ENCODE measurements around the gene BNC2.

BNC2 gene

GRCh38 chr9:16640649-16641048 is 229.8 kb downstream of the BNC2 start:
- no peak for DNase-seq (ENCODE audit: low read depth in 3 of 3, low spot score in 1 of 3)

- no peak for DNase-seq (ENCODE audit: low read depth in 3 of 3, low spot score in 1 of 3)
These were observed 230.8 kb downstream of the BNC2 start for GRCh38 chr9:16639644-16640043.

GRCh38 chr9:16637911-16638310 is 232.6 kb downstream of the BNC2 start:
- no peak for DNase-seq (ENCODE audit: low read depth in 3 of 3, low spot score in 1 of 3)

GRCh38 chr9:16637218-16637617 is 233.3 kb downstream of the BNC2 start:
- DNase-seq (ENCODE audit: low read depth in 3 of 3, low spot score in 1 of 3) = no peak

- no peak for DNase-seq (ENCODE audit: low read depth in 3 of 3, low spot score in 1 of 3)
These were observed 236.7 kb downstream of the BNC2 start for GRCh38 chr9:16633794-16634193.

- no peak for DNase-seq (ENCODE audit: low read depth in 3 of 3, low spot score in 1 of 3)
These were observed 242.1 kb downstream of the BNC2 start for GRCh38 chr9:16628413-16628812.

- DNase-seq (ENCODE audit: low read depth in 3 of 3, low spot score in 1 of 3) = no peak
These were observed 242.5 kb downstream of the BNC2 start for GRCh38 chr9:16627967-16628366.

- no peak for DNase-seq (ENCODE audit: low read depth in 3 of 3, low spot score in 1 of 3)
These were observed 242.9 kb downstream of the BNC2 start for GRCh38 chr9:16627521-16627920.

GRCh38 chr9:16626577-16627130 is 243.8 kb downstream of the BNC2 start:
- no peak for DNase-seq (ENCODE audit: low read depth in 3 of 3, low spot score in 1 of 3)

GRCh38 chr9:16625811-16626210 is 244.7 kb downstream of the BNC2 start:
- no peak for DNase-seq (ENCODE audit: low read depth in 3 of 3, low spot score in 1 of 3)

- DNase-seq (ENCODE audit: low read depth in 3 of 3, low spot score in 1 of 3) = no peak
These were observed 245.3 kb downstream of the BNC2 start for GRCh38 chr9:16625161-16625631.

GRCh38 chr9:16624744-16625117 is 245.7 kb downstream of the BNC2 start:
- DNase-seq (ENCODE audit: low read depth in 3 of 3, low spot score in 1 of 3) = no peak

GRCh38 chr9:16623989-16624743 is 246.3 kb downstream of the BNC2 start:
- no peak for DNase-seq (ENCODE audit: low read depth in 3 of 3, low spot score in 1 of 3)

- DNase-seq (ENCODE audit: low read depth in 3 of 3, low spot score in 1 of 3) = no peak
These were observed 247.9 kb downstream of the BNC2 start for GRCh38 chr9:16622541-16622940.

DNA sequence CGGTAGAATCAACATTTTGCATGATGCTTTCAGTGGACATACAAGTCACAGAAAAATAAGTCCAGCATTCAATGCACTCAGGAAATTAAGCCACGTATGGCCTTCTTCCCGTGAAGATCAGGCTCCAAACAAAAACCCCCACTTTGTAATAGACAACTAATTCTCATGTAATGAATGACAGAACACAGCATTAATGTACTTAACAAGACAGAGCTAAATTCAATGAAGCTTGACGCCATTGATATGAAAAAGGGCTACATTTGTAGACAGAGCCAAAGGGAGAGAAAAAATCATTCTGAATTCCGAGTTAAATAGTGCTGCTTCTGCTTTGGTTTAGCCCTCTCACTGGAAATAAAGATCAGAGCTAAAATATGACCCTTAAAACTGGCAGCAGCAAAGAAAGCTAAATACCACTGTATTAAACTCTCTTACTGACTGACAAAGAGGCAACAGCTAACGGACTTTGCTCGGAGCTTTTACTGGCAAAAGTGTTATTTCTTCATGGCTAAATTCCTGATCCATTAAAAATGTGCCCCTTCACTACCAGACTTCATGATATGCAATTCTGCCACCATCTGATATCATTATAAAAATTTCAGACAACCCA is 250.5 kb downstream of the BNC2 start:
- no peak for DNase-seq (ENCODE audit: low read depth in 3 of 3, low spot score in 1 of 3)

- DNase-seq (ENCODE audit: low read depth in 3 of 3, low spot score in 1 of 3) = no peak
These were observed 251.1 kb downstream of the BNC2 start for GRCh38 chr9:16619402-16619801.

DNA sequence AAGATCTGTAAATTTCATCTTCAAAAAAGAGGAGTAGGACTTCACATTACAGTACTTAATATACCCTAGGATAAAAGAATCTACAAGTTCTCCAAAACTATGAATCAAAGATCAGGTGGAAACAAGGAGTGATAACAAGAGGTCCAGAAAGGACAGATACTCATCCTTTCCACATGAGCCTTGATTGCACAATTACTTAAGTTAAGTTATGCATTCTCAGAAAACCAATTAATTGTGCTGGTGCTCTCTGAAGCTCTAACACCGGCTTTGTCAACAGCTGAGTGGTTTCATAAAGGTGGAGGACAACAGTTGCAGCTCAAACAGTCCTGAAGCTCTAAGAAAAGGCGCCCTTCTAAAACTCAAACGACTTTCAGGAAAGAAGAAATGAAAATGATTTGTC is 251.9 kb downstream of the BNC2 start:
- no peak for DNase-seq (ENCODE audit: low read depth in 3 of 3, low spot score in 1 of 3)

DNA sequence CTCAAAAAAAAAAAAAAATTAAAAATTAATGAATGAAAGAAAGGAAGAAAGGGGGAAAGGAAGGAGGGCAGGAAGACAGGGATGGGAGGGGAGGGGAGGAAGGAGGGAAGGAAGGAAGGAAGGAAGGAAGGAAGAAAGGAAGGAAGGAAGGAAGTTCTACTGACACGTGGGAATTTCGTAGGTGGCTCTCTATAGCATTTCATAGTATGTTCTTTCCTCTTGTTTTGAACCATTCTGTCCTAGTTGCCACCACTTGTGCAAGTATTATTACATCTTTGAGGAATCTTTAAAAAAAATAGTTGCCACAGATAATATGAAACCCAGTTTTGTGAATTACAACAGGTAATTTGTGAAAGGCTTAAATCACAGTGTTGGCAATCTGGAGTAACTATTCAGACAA is 253.8 kb downstream of the BNC2 start:
- no peak for DNase-seq (ENCODE audit: low read depth in 3 of 3, low spot score in 1 of 3)

GRCh38 chr9:16615451-16615850 is 255.0 kb downstream of the BNC2 start:
- no peak for DNase-seq (ENCODE audit: low read depth in 3 of 3, low spot score in 1 of 3)

- no peak for DNase-seq (ENCODE audit: low read depth in 3 of 3, low spot score in 1 of 3)
These were observed 256.9 kb downstream of the BNC2 start for GRCh38 chr9:16613605-16614004.

DNA sequence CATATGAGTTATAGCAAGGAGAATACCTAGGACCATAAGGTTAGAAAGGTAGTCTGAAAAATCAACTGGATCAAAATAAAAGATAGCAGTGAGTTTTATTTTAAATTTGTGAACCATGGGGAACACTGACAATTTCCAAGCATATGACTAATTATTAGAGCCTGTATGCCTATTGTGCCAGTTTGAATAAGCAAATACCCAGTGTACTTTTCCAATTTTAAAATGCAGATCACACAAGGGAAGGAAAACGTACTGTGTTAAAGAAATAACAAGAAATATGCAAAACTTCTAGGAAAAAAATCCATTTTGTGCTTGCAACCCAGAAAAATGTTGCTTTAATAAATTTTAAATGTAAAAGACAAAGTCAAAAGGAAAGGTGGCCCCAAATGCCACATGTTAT is 257.4 kb downstream of the BNC2 start:
- DNase-seq (ENCODE audit: low read depth in 3 of 3, low spot score in 1 of 3) = no peak

GRCh38 chr9:16612627-16613026 is 257.8 kb downstream of the BNC2 start:
- DNase-seq (ENCODE audit: low read depth in 3 of 3, low spot score in 1 of 3) = no peak

GRCh38 chr9:16611983-16612382 is 258.5 kb downstream of the BNC2 start:
- DNase-seq (ENCODE audit: low read depth in 3 of 3, low spot score in 1 of 3) = no peak

Data from stimulated activated CD4-positive, alpha-beta T cell treated with anti-CD3 and anti-CD28 coated beads, TNF-alpha, amount 100 ng/mL, for 1 hour (primary cell).